Activated CD4-positive, alpha-beta T cell treated with anti-CD3 and anti-CD28 coated beads, Interleukin-2, amount 50 U/mL, for 4 hours (primary cell): Measurements from ENCODE around the gene ITPRIPL2.

ENCODE experiments used
- DNase-seq, 2 experiments: peaks; one replicate each; pipeline ENCODE4 v3.0.0-alpha.2; 2020

The ITPRIPL2 gene

GRCh38 chr16:19123535-19124178, 9.9 kb downstream of the ITPRIPL2 start:
- DNase-seq: no peak

- no peak for DNase-seq
Observed at GRCh38 chr16:19126300-19126699, 12.5 kb downstream of the ITPRIPL2 start.

- no peak for DNase-seq
Observed at GRCh38 chr16:19127205-19127604, 13.4 kb downstream of the ITPRIPL2 start.

GRCh38 chr16:19127674-19128131, 13.9 kb downstream of the ITPRIPL2 start:
- DNase-seq: no peak

- no peak for DNase-seq
Observed at GRCh38 chr16:19128454-19129200, 14.9 kb downstream of the ITPRIPL2 start.

- no peak for DNase-seq
Observed at GRCh38 chr16:19130385-19130784, 16.6 kb downstream of the ITPRIPL2 start.

- no peak for DNase-seq
Observed at GRCh38 chr16:19130852-19131824, 17.4 kb downstream of the ITPRIPL2 start.

GRCh38 chr16:19131825-19132218, 18.1 kb downstream of the ITPRIPL2 start:
- DNase-seq: no peak

GRCh38 chr16:19132255-19132654, 18.5 kb downstream of the ITPRIPL2 start:
- no peak for DNase-seq

GRCh38 chr16:19132898-19133297, 19.1 kb downstream of the ITPRIPL2 start:
- no peak for DNase-seq

GRCh38 chr16:19133600-19133999, 19.8 kb downstream of the ITPRIPL2 start:
- no peak for DNase-seq

GRCh38 chr16:19135201-19135842, 21.6 kb downstream of the ITPRIPL2 start:
- DNase-seq: no peak

- DNase-seq: no peak
Observed at GRCh38 chr16:19135896-19136438, 22.2 kb downstream of the ITPRIPL2 start.

- DNase-seq: no peak
Observed at GRCh38 chr16:19136549-19137196, 22.9 kb downstream of the ITPRIPL2 start.

GRCh38 chr16:19137201-19138128, 23.7 kb downstream of the ITPRIPL2 start:
- DNase-seq: no peak

GRCh38 chr16:19138601-19139000, 24.8 kb downstream of the ITPRIPL2 start:
- no peak for DNase-seq

- no peak for DNase-seq
Observed at GRCh38 chr16:19139436-19140091, 25.8 kb downstream of the ITPRIPL2 start.

GRCh38 chr16:19140396-19140795, 26.6 kb downstream of the ITPRIPL2 start:
- DNase-seq: no peak

- DNase-seq: no peak
Observed at GRCh38 chr16:19142939-19143598, 29.3 kb downstream of the ITPRIPL2 start.

- no peak for DNase-seq
Observed at GRCh38 chr16:19143599-19143956, 29.8 kb downstream of the ITPRIPL2 start.
